Left ventricle myocardium inferior (tissue), 1 donor: ENCODE measurements around the gene RPL37A. TPM values are rescaled to one million over a fixed set of nuclear protein-coding genes. Genes with fewer than 3 reads are reported as not detected.

ENCODE experiments used
- DNase-seq: peaks from one replicate; pipeline ENCODE4 v3.0.0-alpha.2; 2020
- H3K27ac ChIP-seq: fragments of 200-600 bp; replicated peaks from 2 replicates; pipeline ENCODE4 v1.8.0; 2021
- H3K27me3 ChIP-seq: fragments of 200-600 bp; 2 replicates; pipeline ENCODE4 v1.8.0; 2021; ENCODE audit warnings: low read depth
- H3K36me3 ChIP-seq: fragments of 200-600 bp; 2 replicates; pipeline ENCODE4 v1.8.0; 2021
- H3K4me1 ChIP-seq: fragments of 200-600 bp; 2 replicates; pipeline ENCODE4 v1.8.0; 2021
- H3K4me3 ChIP-seq: fragments of 200-600 bp; 2 replicates; pipeline ENCODE4 v1.8.0; 2021; ENCODE audit warnings: mild to moderate bottlenecking, moderate library complexity
- H3K9me3 ChIP-seq: fragments of 200-600 bp; replicated peaks from 2 replicates; pipeline ENCODE4 v1.8.0; 2021
- CTCF ChIP-seq: fragments of 200-600 bp; IDR thresholded peaks from 2 replicates; pipeline ENCODE4 v1.8.0; 2021; ENCODE audit warnings: antibody characterized with exemption, mild to moderate bottlenecking, borderline replicate concordance
- intact Hi-C: fragments of 100-400 bp; cut with micrococcal nuclease; formaldehyde crosslinking; loops from one replicate; pipeline ENCODE4 v1.11.0; 2022
- total RNA-seq: library from RNA; stranded (reverse); fragmentation: NEBNext Ultra II Directional; extraction: Animal tissue kit (Norgen Biotek cat#: 25700); gene quantifications from one replicate; pipeline ENCODE4 v1.2.1, GENCODE V29; 2021
- donor health status: DM: no; HTN: yes; CAD: no; lungs with severe emphysema.

Gene RPL37A
- total RNA-seq, 1 donor from 2014 or later = 1,816 TPM

- DNase-seq = no peak
- Histone ChIP-seq H3K36me3 (no peaks in the 10 kb centered on the region), H3K4me1 (peaks cover 31% of the 10 kb centered on the region), H3K27ac (no peak overlapping the region), H3K27me3 (no peaks in the 10 kb centered on the region), H3K4me3 (no peak overlapping the region), H3K9me3 (peaks cover 9% of the 10 kb centered on the region)
- no peak for TF ChIP-seq CTCF
- intact Hi-C loops = no loop called here
Observed at GRCh38 chr2:216527600-216527999, 29.0 kb downstream of the RPL37A start.

- H3K9me3 ChIP-seq = no peaks in the 10 kb centered on the region
- no peak for DNase-seq
- H3K4me3 ChIP-seq = no peak overlapping the region
- H3K27ac ChIP-seq = peak overlapping the region; percentile 93
- peaks cover 67% of the 10 kb centered on the region for H3K4me1 ChIP-seq
- no peaks in the 10 kb centered on the region for H3K36me3 ChIP-seq
- intact Hi-C loops = no loop called here
- no peak for TF ChIP-seq CTCF
- H3K27me3 ChIP-seq = no peaks in the 10 kb centered on the region
Observed at GRCh38 chr2:216532562-216532961, 33.9 kb downstream of the RPL37A start.

- no peak overlapping the region for H3K4me3 ChIP-seq
- intact Hi-C loops = no loop called here
- no peak for DNase-seq
- peaks cover 64% of the 10 kb centered on the region for H3K4me1 ChIP-seq
- no peaks in the 10 kb centered on the region for H3K27me3 ChIP-seq
- H3K27ac ChIP-seq = peak overlapping the region; percentile 93
- H3K36me3 ChIP-seq = no peaks in the 10 kb centered on the region
- H3K9me3 ChIP-seq = no peaks in the 10 kb centered on the region
- no peak for TF ChIP-seq CTCF
Observed at GRCh38 chr2:216533609-216534008, 35.0 kb downstream of the RPL37A start.

GRCh38 chr2:216534809-216535208, 36.2 kb downstream of the RPL37A start:
- H3K4me1 ChIP-seq = peaks cover 70% of the 10 kb centered on the region

GRCh38 chr2:216535454-216535995, 36.9 kb downstream of the RPL37A start:
- H3K27ac ChIP-seq = peak overlapping the region; percentile 93
- H3K27me3 ChIP-seq = no peaks in the 10 kb centered on the region
- DNase-seq = peak; percentile 74
- no peaks in the 10 kb centered on the region for H3K36me3 ChIP-seq
- intact Hi-C loops = no loop called here
- no peaks in the 10 kb centered on the region for H3K9me3 ChIP-seq
- TF ChIP-seq CTCF = no peak
- peaks cover 78% of the 10 kb centered on the region for H3K4me1 ChIP-seq
- H3K4me3 ChIP-seq = peak overlapping the region; percentile 36

More at GRCh38 chr2:216534809-216535208, 36.2 kb downstream of the RPL37A start:
- no peaks in the 10 kb centered on the region for H3K9me3 ChIP-seq
- TF ChIP-seq CTCF = no peak
- no peaks in the 10 kb centered on the region for H3K36me3 ChIP-seq
- intact Hi-C loops = no loop called here
- no peak for DNase-seq
- H3K4me3 ChIP-seq = peak overlapping the region; percentile 36
- H3K27me3 ChIP-seq = no peaks in the 10 kb centered on the region
- H3K27ac ChIP-seq = peak overlapping the region; percentile 93
